Endodermal cell (in vitro differentiated cells): ENCODE data around the gene SH3GL1. TPM values are rescaled to one million over a fixed set of nuclear protein-coding genes. Genes with fewer than 3 reads are reported as not detected.

Source experiments
- DNase-seq: peaks from one replicate; pipeline ENCODE4 v3.0.0-alpha.2; 2017
- H3K27ac ChIP-seq: 2 replicates; pipeline ENCODE4 v1.5.1; 2013; ENCODE audit warnings: mild to moderate bottlenecking, low read depth, low read length, moderate library complexity
- H3K27me3 ChIP-seq: 2 replicates; pipeline ENCODE4 v1.6.1; 2013; ENCODE audit warnings: mild to moderate bottlenecking, low read length, moderate library complexity; ENCODE audit not compliant: insufficient read depth, control insufficient read depth, poor library complexity, severe bottlenecking
- H3K36me3 ChIP-seq: 2 replicates; pipeline ENCODE4 v1.7.0; 2013; ENCODE audit warnings: mild to moderate bottlenecking, low read length, moderate library complexity; ENCODE audit not compliant: control insufficient read depth, insufficient read depth
- H3K4me1 ChIP-seq: one replicate; pipeline ENCODE4 v1.7.0; 2013; ENCODE audit warnings: low read length; ENCODE audit not compliant: control insufficient read depth, insufficient read depth
- H3K4me3 ChIP-seq: 2 replicates; pipeline ENCODE4 v1.5.1; 2013; ENCODE audit warnings: mild to moderate bottlenecking, low read length, moderate library complexity
- H3K9ac ChIP-seq: 2 replicates; pipeline ENCODE4 v1.6.1; 2013; ENCODE audit warnings: mild to moderate bottlenecking, low read length, moderate library complexity; ENCODE audit not compliant: poor library complexity, severe bottlenecking; ENCODE audit errors: extremely low read depth
- H3K9me3 ChIP-seq: 2 replicates; pipeline ENCODE4 v1.6.1; 2013; ENCODE audit warnings: mild to moderate bottlenecking, low read length, moderate library complexity; ENCODE audit not compliant: control insufficient read depth
- H3K27ac Mint-ChIP-seq: 2 replicates; pipeline ENCODE4 v1.8.0; 2020; ENCODE audit warnings: mixed read lengths
- H3K27me3 Mint-ChIP-seq: 2 replicates; pipeline ENCODE4 v1.8.0; 2021; ENCODE audit warnings: mild to moderate bottlenecking, mixed read lengths; ENCODE audit not compliant: insufficient read depth
- H3K36me3 Mint-ChIP-seq: 2 replicates; pipeline ENCODE4 v1.8.0; 2020; ENCODE audit warnings: low read depth, mixed read lengths
- H3K4me1 Mint-ChIP-seq: 2 replicates; pipeline ENCODE4 v1.8.0; 2020; ENCODE audit warnings: mixed read lengths
- H3K4me3 Mint-ChIP-seq: 2 replicates; pipeline ENCODE4 v1.8.0; 2020; ENCODE audit warnings: mild to moderate bottlenecking, moderate library complexity, mixed read lengths
- H3K9me3 Mint-ChIP-seq: 2 replicates; pipeline ENCODE4 v1.8.0; 2020; ENCODE audit warnings: mild to moderate bottlenecking, mixed read lengths
- WGBS, 2 experiments: methylation state at CpG; one replicate each; pipeline versions ENCODE4 v1.1.5 to v1.1.7; 2013; ENCODE audit warnings: missing lambda C conversion rate in 2 of 2, mixed read lengths in 1 of 2; ENCODE audit not compliant: insufficient coverage in 1 of 2, insufficient read length in 1 of 2; 5-methylcytosine and 5-hydroxymethylcytosine counted together
- total RNA-seq, 2 donors: library from RNA; stranded (reverse); fragmentation: NEBNext Ultra II Directional in 1 of 2; extraction: Animal tissue kit (Norgen Biotek cat#: 25700) in 1 of 2; gene quantifications; 2 replicates in 1 of 2; 3 replicates in 1 of 2; pipeline ENCODE4 v1.2.1, GENCODE V29; 2021
- TF ChIP-seq, protein P1 (sequence below): fragments of 200-600 bp; sonication (generic); conservative IDR thresholded peaks from 2 replicates; pipeline ENCODE4 v1.5.0; 2021; ENCODE audit warnings: antibody characterized with exemption, mild to moderate bottlenecking

SH3GL1 gene
- total RNA-seq, 2 donors from 2014 or later: 76.8 to 77.0 TPM

DNA sequence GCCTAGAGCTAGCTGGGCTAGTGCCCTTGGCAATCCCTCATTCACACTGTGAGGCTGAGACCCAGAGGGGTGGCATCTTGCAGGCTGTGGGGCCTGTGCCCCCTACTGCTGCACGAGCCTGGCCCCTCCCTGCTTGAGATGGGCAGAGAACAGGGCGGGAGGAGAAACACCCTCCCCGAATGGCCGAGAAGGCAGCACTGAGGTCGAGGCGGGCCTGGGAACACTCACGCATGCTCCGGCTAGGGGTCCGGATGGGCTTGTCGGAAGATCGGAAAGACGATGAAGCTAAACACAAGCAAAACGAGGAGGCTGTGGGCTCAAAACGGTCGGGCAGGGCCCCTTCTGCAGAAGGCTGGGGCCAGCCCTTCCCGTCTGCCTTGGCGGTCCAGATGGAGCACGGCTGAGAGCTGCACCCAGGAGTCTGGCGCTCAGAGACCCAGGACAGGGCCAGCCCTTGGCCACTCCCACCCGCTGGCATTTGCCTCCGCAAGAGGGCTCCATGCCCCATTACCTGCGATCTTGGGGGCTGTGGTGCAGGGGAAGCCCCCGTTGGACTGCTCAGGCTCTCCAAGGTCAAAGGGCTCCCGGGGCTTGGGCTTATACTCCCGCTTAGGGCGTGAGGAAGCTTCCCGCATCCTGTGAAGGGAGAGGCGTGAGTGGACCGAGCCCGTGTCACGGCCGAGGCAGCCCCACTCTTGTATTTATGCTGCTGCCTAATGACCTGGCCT, 38.1 kb downstream of the SH3GL1 start:
- Histone ChIP-seq H3K9ac (no peak overlapping the region), H3K27me3 (no peaks in the 10 kb centered on the region), H3K36me3 (peaks cover 31% of the 10 kb centered on the region), H3K9me3 (no peaks in the 10 kb centered on the region), H3K4me1 (peaks cover 3% of the 10 kb centered on the region), H3K4me3 (no peak overlapping the region), H3K27ac (peak overlapping the region; percentile 72)
- Mint-ChIP-seq H3K27me3 (no peaks in the 10 kb centered on the region), H3K4me3 (no peak overlapping the region), H3K9me3 (no peaks in the 10 kb centered on the region), H3K4me1 (peaks cover 7% of the 10 kb centered on the region), H3K27ac (peak overlapping the region; percentile 76), H3K36me3 (peaks cover 22% of the 10 kb centered on the region)
- 93 to 95% methylated on average over 19 to 32 of the region's 32 CpGs for WGBS, 2 experiments
- DNase-seq: no peak
- TF ChIP-seq, protein P1, sequence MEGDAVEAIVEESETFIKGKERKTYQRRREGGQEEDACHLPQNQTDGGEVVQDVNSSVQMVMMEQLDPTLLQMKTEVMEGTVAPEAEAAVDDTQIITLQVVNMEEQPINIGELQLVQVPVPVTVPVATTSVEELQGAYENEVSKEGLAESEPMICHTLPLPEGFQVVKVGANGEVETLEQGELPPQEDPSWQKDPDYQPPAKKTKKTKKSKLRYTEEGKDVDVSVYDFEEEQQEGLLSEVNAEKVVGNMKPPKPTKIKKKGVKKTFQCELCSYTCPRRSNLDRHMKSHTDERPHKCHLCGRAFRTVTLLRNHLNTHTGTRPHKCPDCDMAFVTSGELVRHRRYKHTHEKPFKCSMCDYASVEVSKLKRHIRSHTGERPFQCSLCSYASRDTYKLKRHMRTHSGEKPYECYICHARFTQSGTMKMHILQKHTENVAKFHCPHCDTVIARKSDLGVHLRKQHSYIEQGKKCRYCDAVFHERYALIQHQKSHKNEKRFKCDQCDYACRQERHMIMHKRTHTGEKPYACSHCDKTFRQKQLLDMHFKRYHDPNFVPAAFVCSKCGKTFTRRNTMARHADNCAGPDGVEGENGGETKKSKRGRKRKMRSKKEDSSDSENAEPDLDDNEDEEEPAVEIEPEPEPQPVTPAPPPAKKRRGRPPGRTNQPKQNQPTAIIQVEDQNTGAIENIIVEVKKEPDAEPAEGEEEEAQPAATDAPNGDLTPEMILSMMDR: no peak

DNA sequence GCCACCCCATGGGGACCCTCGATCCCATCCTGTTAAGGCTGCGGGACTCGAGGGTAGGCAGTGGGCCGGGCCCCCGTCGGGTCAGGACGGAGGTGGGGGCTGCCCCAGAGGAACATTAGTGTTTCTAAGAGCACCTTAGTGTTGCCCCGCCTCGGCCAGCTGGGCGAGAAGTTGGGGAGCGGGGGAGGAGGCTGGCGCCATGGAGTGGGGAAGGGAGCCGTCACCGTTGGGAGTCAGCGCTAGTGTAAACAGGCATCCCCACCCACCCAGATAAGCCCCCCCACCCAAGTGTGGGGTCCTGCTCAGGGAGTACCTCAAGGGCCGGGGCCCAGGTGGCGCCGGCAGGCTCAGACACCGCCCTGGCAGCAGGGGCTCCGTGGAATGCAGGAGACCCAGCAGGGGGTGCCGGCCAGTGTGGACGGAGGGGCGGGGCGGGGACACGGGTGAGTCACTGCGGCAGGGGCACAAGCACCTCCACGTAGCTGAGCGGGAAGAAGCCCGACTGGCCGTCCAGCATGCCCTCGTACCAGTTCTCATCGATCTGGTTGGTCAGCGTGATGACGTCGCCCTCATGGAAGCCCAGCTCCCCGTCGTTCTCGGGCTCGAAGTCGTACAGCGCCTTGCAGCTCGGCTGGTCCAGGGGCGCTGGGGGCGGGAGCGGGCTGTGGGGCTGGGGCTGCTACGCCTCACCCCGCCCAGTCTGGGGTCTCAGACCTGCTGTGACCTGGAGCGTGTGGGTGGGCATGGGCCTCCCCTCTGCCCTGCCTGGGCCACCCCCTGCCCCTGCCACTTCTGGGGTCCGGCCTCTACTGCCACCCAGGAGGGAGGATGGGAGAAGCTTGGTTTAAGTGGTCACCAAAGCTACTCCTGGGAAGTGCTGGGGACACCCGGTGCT, 38.9 kb downstream of the SH3GL1 start:
- Histone ChIP-seq H3K9me3 (no peaks in the 10 kb centered on the region), H3K27me3 (no peaks in the 10 kb centered on the region), H3K4me1 (peaks cover 3% of the 10 kb centered on the region), H3K36me3 (peaks cover 28% of the 10 kb centered on the region), H3K4me3 (no peak overlapping the region), H3K27ac (peak overlapping the region; percentile 72), H3K9ac (no peak overlapping the region)
- Mint-ChIP-seq H3K27me3 (no peaks in the 10 kb centered on the region), H3K36me3 (peaks cover 21% of the 10 kb centered on the region), H3K4me3 (no peak overlapping the region), H3K4me1 (peaks cover 7% of the 10 kb centered on the region), H3K27ac (peak overlapping the region; percentile 77), H3K9me3 (no peaks in the 10 kb centered on the region)
- DNase-seq: peak; percentile 83
- TF ChIP-seq, protein P1: no peak
- WGBS, 2 experiments: 90% methylated on average over 34 to 49 of the region's 50 CpGs

DNA sequence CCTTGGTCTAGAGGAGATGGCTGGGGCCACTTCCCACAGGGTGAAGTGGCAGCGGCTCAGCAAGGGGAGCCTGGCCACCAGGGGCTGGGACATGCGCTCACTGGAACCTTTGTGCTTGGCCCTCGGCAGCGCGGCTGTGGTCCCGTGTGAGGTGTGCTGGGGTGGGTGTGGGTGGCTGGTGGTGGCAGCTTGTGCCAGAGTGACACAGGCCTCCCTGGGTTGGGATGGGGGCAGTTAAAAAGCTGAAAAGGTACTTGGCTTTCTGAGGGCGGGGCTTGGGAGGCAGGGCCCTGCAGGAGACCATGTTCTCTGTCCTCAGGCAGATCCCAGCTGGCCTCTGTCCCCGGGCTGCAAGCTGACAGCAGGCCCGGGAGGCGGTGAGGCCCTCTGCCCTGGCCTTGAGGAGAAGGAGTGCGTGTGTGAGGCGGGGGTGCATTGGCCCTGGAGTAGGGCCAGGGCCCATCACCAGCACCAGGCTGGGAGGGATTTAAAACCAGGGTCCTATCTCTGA, 39.7 kb downstream of the SH3GL1 start:
- peak overlapping the region; percentile 72 for H3K27ac ChIP-seq
- DNase-seq: peak; percentile 73
- Mint-ChIP-seq H3K27me3 (no peaks in the 10 kb centered on the region), H3K4me1 (peaks cover 7% of the 10 kb centered on the region), H3K27ac (peak overlapping the region; percentile 77), H3K4me3 (no peak overlapping the region), H3K36me3 (peaks cover 26% of the 10 kb centered on the region), H3K9me3 (no peaks in the 10 kb centered on the region)
- no peaks in the 10 kb centered on the region for H3K9me3 ChIP-seq
- no peak overlapping the region for H3K9ac ChIP-seq
- H3K27me3 ChIP-seq: no peaks in the 10 kb centered on the region
- H3K36me3 ChIP-seq: peaks cover 28% of the 10 kb centered on the region
- H3K4me3 ChIP-seq: no peak overlapping the region
- TF ChIP-seq, protein P1: peak; percentile 39
- H3K4me1 ChIP-seq: peaks cover 3% of the 10 kb centered on the region
- 47 to 86% methylated on average over 4 to 12 of the region's 12 CpGs for WGBS, 2 experiments
